Activated naive CD4-positive, alpha-beta T cell treated with anti-CD3 and anti-CD28 coated beads, Interleukin-2, amount 50 U/mL, for 24 hours (primary cell): ENCODE results near the gene PAPOLA.

Source experiments
- H3K27ac Mint-ChIP-seq: one replicate; pipeline ENCODE4 v1.8.0; 2021; ENCODE audit warnings: mild to moderate bottlenecking, mixed read lengths
- H3K27me3 Mint-ChIP-seq: one replicate; pipeline ENCODE4 v1.8.0; 2021; ENCODE audit warnings: mixed read lengths
- H3K36me3 Mint-ChIP-seq: one replicate; pipeline ENCODE4 v1.8.0; 2021; ENCODE audit warnings: mixed read lengths
- H3K4me1 Mint-ChIP-seq: one replicate; pipeline ENCODE4 v1.8.0; 2021; ENCODE audit warnings: mixed read lengths
- H3K4me3 Mint-ChIP-seq: one replicate; pipeline ENCODE4 v1.8.0; 2021; ENCODE audit warnings: mild to moderate bottlenecking, mixed read lengths
- H3K9me3 Mint-ChIP-seq: one replicate; pipeline ENCODE4 v1.8.0; 2021; ENCODE audit warnings: mixed read lengths

The PAPOLA gene

GRCh38 chr14:96603350-96604255, 101.4 kb downstream of the PAPOLA start:
- H3K4me3 Mint-ChIP-seq, result no peak overlapping the region
- H3K27ac Mint-ChIP-seq, result no peak overlapping the region
- no peaks in the 10 kb centered on the region for H3K36me3 Mint-ChIP-seq
- no peaks in the 10 kb centered on the region for H3K9me3 Mint-ChIP-seq
- H3K4me1 Mint-ChIP-seq, result no peaks in the 10 kb centered on the region
- H3K27me3 Mint-ChIP-seq, result peaks cover 3% of the 10 kb centered on the region

GRCh38 chr14:96614481-96614881, 112.3 kb downstream of the PAPOLA start:
- Mint-ChIP-seq H3K9me3 (no peaks in the 10 kb centered on the region), H3K27ac (no peak overlapping the region), H3K36me3 (no peaks in the 10 kb centered on the region), H3K4me1 (no peaks in the 10 kb centered on the region), H3K27me3 (peaks cover 3% of the 10 kb centered on the region), H3K4me3 (no peak overlapping the region)

- peaks cover 3% of the 10 kb centered on the region for H3K27me3 Mint-ChIP-seq
- no peak overlapping the region for H3K4me3 Mint-ChIP-seq
- H3K4me1 Mint-ChIP-seq, result no peaks in the 10 kb centered on the region
- no peaks in the 10 kb centered on the region for H3K36me3 Mint-ChIP-seq
- no peak overlapping the region for H3K27ac Mint-ChIP-seq
- no peaks in the 10 kb centered on the region for H3K9me3 Mint-ChIP-seq
Observed at GRCh38 chr14:96616161-96616721, 114.1 kb downstream of the PAPOLA start.
